ENCODE data around the gene SDE2. TPM values are rescaled to one million over a fixed set of nuclear protein-coding genes. Genes with fewer than 3 reads are reported as not detected.

SDE2 gene
- total RNA-seq, 1 donor from 2014 or later, result 15.0 TPM

GRCh38 chr1:225987491-225988316, 11.4 kb downstream of the SDE2 start:
- Mint-ChIP-seq H3K9me3 (ENCODE audit: low read depth) (peaks cover 4% of the 10 kb centered on the region), H3K27me3 (no peaks in the 10 kb centered on the region), H3K27ac (no peak overlapping the region), H3K36me3 (ENCODE audit: insufficient read depth) (peaks cover 28% of the 10 kb centered on the region), H3K4me3 (ENCODE audit: low read depth) (no peak overlapping the region), H3K4me1 (ENCODE audit: low read depth) (no peaks in the 10 kb centered on the region)
- no peak for DNase-seq (ENCODE audit: low spot score, unreplicated experiment)
- TF ChIP-seq, protein P1, sequence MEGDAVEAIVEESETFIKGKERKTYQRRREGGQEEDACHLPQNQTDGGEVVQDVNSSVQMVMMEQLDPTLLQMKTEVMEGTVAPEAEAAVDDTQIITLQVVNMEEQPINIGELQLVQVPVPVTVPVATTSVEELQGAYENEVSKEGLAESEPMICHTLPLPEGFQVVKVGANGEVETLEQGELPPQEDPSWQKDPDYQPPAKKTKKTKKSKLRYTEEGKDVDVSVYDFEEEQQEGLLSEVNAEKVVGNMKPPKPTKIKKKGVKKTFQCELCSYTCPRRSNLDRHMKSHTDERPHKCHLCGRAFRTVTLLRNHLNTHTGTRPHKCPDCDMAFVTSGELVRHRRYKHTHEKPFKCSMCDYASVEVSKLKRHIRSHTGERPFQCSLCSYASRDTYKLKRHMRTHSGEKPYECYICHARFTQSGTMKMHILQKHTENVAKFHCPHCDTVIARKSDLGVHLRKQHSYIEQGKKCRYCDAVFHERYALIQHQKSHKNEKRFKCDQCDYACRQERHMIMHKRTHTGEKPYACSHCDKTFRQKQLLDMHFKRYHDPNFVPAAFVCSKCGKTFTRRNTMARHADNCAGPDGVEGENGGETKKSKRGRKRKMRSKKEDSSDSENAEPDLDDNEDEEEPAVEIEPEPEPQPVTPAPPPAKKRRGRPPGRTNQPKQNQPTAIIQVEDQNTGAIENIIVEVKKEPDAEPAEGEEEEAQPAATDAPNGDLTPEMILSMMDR (IDR thresholded peaks at IDR 0.05; ENCODE audit: unreplicated experiment), result peak; percentile 75

DNA sequence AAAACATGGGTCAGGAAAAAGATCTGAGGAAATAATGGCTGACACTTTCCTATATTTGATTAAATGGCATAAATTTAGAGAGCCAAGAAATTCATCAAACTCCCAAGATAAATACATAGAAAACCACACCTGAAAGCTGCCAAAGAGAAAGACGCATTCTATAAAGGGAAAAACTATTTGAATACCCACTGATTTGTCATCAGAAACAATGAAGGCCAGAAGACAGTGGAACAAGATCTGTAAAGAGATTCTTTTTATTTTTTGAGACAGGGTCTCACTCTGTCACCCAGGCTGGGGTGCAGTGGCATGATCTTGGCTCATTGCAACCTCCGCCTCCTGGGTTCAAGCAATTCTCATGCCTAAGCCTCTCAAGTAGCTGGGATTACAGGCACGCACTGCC, 17.4 kb downstream of the SDE2 start:
- no peak for DNase-seq (ENCODE audit: low spot score, unreplicated experiment)
- Mint-ChIP-seq H3K4me3 (ENCODE audit: low read depth) (no peak overlapping the region), H3K4me1 (ENCODE audit: low read depth) (no peaks in the 10 kb centered on the region), H3K27ac (no peak overlapping the region), H3K9me3 (ENCODE audit: low read depth) (peaks cover 11% of the 10 kb centered on the region), H3K36me3 (ENCODE audit: insufficient read depth) (peaks cover 42% of the 10 kb centered on the region), H3K27me3 (no peaks in the 10 kb centered on the region)
- TF ChIP-seq, protein P1 (IDR thresholded peaks at IDR 0.05; ENCODE audit: unreplicated experiment), result no peak

GRCh38 chr1:225980005-225980836, 18.9 kb downstream of the SDE2 start:
- no peaks in the 10 kb centered on the region for H3K27me3 Mint-ChIP-seq
- TF ChIP-seq, protein P1 (IDR thresholded peaks at IDR 0.05; ENCODE audit: unreplicated experiment), result no peak
- H3K27ac Mint-ChIP-seq, result no peak overlapping the region
- H3K9me3 Mint-ChIP-seq (ENCODE audit: low read depth), result peaks cover 11% of the 10 kb centered on the region
- DNase-seq (ENCODE audit: low spot score, unreplicated experiment), result no peak
- H3K36me3 Mint-ChIP-seq (ENCODE audit: insufficient read depth), result peaks cover 37% of the 10 kb centered on the region
- H3K4me3 Mint-ChIP-seq (ENCODE audit: low read depth), result no peak overlapping the region
- H3K4me1 Mint-ChIP-seq (ENCODE audit: low read depth), result no peaks in the 10 kb centered on the region

DNA sequence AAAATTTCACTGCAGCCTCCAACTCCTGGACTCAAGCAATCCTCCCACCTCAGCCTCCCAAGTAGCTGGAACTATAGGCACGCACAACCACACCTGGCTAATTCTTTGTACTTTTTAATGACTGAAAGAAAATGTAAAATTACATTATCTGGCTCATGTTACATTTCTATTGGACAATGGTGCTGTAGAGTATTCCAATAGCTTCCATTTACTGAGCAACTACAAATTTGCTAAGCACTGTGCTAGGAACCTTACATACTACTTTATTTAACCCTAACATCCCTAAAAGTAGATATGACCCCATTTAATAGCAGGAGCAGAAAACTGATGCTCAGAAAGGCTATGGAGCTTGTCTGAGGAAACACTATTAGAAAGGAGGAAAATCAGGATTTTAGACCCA, 19.7 kb downstream of the SDE2 start:
- no peak overlapping the region for H3K27ac Mint-ChIP-seq

More for the DNA sequence above, 19.7 kb downstream of the SDE2 start:
- Mint-ChIP-seq H3K9me3 (ENCODE audit: low read depth) (peaks cover 11% of the 10 kb centered on the region), H3K27me3 (no peaks in the 10 kb centered on the region), H3K4me1 (ENCODE audit: low read depth) (no peaks in the 10 kb centered on the region), H3K4me3 (ENCODE audit: low read depth) (no peak overlapping the region), H3K36me3 (ENCODE audit: insufficient read depth) (peaks cover 37% of the 10 kb centered on the region)
- no peak for DNase-seq (ENCODE audit: low spot score, unreplicated experiment)
- TF ChIP-seq, protein P1 (IDR thresholded peaks at IDR 0.05; ENCODE audit: unreplicated experiment), result no peak

Data from progenitor cell of endocrine pancreas (in vitro differentiated cells).